HepG2 (cell line): ENCODE results near the gene GAD1. TPM values are rescaled to one million over a fixed set of nuclear protein-coding genes. Genes with fewer than 3 reads are reported as not detected.
A peak's percentile ranks its signal among the peaks of the same experiment; 100 is the strongest.

Source experiments
- CTCF ChIP-seq: sonication (generic); formaldehyde crosslinking; IDR thresholded peaks from 2 replicates; pipeline ENCODE4 v1.5.0; 2020; ENCODE audit warnings: mild to moderate bottlenecking, missing genetic modification reagents, moderate library complexity
- ERF ChIP-seq: IDR thresholded peaks from 2 replicates; pipeline ENCODE4 v1.6.1; 2018; ENCODE audit warnings: missing biosample characterization, missing genetic modification reagents
- HMGA1 ChIP-seq: sonication (generic); formaldehyde crosslinking; conservative IDR thresholded peaks from 2 replicates; pipeline ENCODE4 v1.4.0; 2020; ENCODE audit warnings: missing genetic modification reagents
- HOXA9 ChIP-seq: sonication (generic); formaldehyde crosslinking; IDR thresholded peaks from 2 replicates; pipeline ENCODE4 v1.8.1; 2022; ENCODE audit warnings: missing genetic modification reagents, mild to moderate bottlenecking, moderate library complexity, borderline replicate concordance
- ISL2 ChIP-seq: sonication (generic); formaldehyde crosslinking; IDR thresholded peaks from 2 replicates; pipeline ENCODE4 v1.5.0; 2020; ENCODE audit warnings: missing genetic modification reagents
- KLF12 ChIP-seq: sonication (generic); formaldehyde crosslinking; IDR thresholded peaks from 2 replicates; pipeline ENCODE4 v1.4.0; 2020; ENCODE audit warnings: missing genetic modification reagents, borderline replicate concordance
- RAD21 ChIP-seq: fragments of 450-650 bp; formaldehyde crosslinking; IDR thresholded peaks from 2 replicates; pipeline ENCODE4 v1.5.0; 2020; ENCODE audit warnings: mild to moderate bottlenecking
- REST ChIP-seq, 2 experiments: IDR thresholded peaks; 2 replicates each; pipeline ENCODE4 v1.6.1; 2011 to 2012; ENCODE audit warnings: low read length in 2 of 2, borderline replicate concordance in 1 of 2, low read depth in 1 of 2, mild to moderate bottlenecking in 1 of 2, moderate library complexity in 1 of 2
- SMC3 ChIP-seq: IDR thresholded peaks from 2 replicates; pipeline ENCODE4 v1.6.1; 2011; ENCODE audit warnings: low read length, improper control_type of control experiment
- THAP9 ChIP-seq: sonication (generic); formaldehyde crosslinking; IDR thresholded peaks from 2 replicates; pipeline ENCODE4; 2020; ENCODE audit warnings: missing genetic modification reagents, mild to moderate bottlenecking, borderline replicate concordance
- TIGD3 ChIP-seq: sonication (generic); formaldehyde crosslinking; IDR thresholded peaks from 2 replicates; pipeline ENCODE4 v1.5.1; 2020; ENCODE audit warnings: mild to moderate bottlenecking, missing genetic modification reagents, borderline replicate concordance
- ZFP36L2 ChIP-seq: sonication (generic); formaldehyde crosslinking; IDR thresholded peaks from 2 replicates; pipeline ENCODE4 v1.4.0; 2020; ENCODE audit warnings: missing genetic modification reagents
- ZIK1 ChIP-seq: sonication (generic); formaldehyde crosslinking; IDR thresholded peaks from 2 replicates; pipeline ENCODE4 v1.5.0; 2020; ENCODE audit warnings: mild to moderate bottlenecking, low read depth, missing genetic modification reagents, borderline replicate concordance
- ZNF446 ChIP-seq: sonication (generic); formaldehyde crosslinking; IDR thresholded peaks from 2 replicates; pipeline ENCODE4 v1.5.0; 2020; ENCODE audit warnings: mild to moderate bottlenecking, missing genetic modification reagents
- ZNF749 ChIP-seq: sonication (generic); formaldehyde crosslinking; IDR thresholded peaks from 2 replicates; pipeline ENCODE4 v1.8.0; 2022; ENCODE audit warnings: mild to moderate bottlenecking, missing genetic modification reagents, moderate library complexity, borderline replicate concordance
- polyA plus RNA-seq, 8 experiments: library from polyadenylated mRNA; depleted of rRNA in 3 of 8; stranded (reverse) in 7 of 8; unstranded in 1 of 8; fragments of >200 nt; fragmentation: Illumina TruSeq in 4 of 8; extraction: Trizol in 4 of 8; gene quantifications; 2 replicates each; pipeline versions ENCODE4 v1.2.1 to v1.2.3, GENCODE V29; 2011 to 2016; ENCODE audit warnings: low read depth in 4 of 8, missing spikeins in 1 of 8, mixed read lengths in 1 of 8; ENCODE audit not compliant: insufficient read depth in 1 of 8
- total RNA-seq, 5 experiments: library from RNA; depleted of rRNA; stranded (reverse); fragments of >200 nt; fragmentation: Illumina TruSeq; extraction: Trizol; gene quantifications; 2 replicates each; pipeline ENCODE4 v1.2.3, GENCODE V29; 2016; ENCODE audit warnings: low read depth in 1 of 5

Gene GAD1
- total and polyA plus RNA-seq, 2 of the 13 experiments (the other 11 are each of a cell fraction or from before 2014, with no cell fraction given): 0.09 to 0.13 TPM

GRCh38 chr2:170812710-170813600, 3.7 kb upstream of the GAD1 start (continued):
- peak; percentile 97 for TF ChIP-seq SMC3
- peak; percentile 85 for TF ChIP-seq CTCF
- no peak for TF ChIP-seq HMGA1
- no peak for TF ChIP-seq KLF12
- TF ChIP-seq ERF (CRISPR knock-in tag): 0 out of 2 replicates have a peak, but pooled peaks have one; percentile 17
- no peak for TF ChIP-seq ZNF446 (CRISPR knock-in tag)
- TF ChIP-seq THAP9 (CRISPR knock-in tag): no peak
- peak in 1 of 2 experiments; percentile 28; a peak in 1 of 4 replicates for TF ChIP-seq REST (IDR thresholded peaks at IDR 0.05; ENCODE audit: borderline replicate concordance in 1 of 2, low read depth in 1 of 2, low read length in 2 of 2)
- TF ChIP-seq HOXA9: no peak
- no peak for TF ChIP-seq ZIK1 (CRISPR knock-in tag)
- 0 out of 2 replicates have a peak, but pooled peaks have one; percentile 19 for TF ChIP-seq ISL2 (CRISPR knock-in tag)
- no peak for TF ChIP-seq ZNF749 (CRISPR knock-in tag)
- TF ChIP-seq TIGD3 (CRISPR knock-in tag): no peak
- TF ChIP-seq ZFP36L2: no peak
- TF ChIP-seq RAD21 (CRISPR knock-in tag): peak; percentile 89
